Gastrocnemius medialis (tissue), 4 donors: ENCODE results near the gene MAPK8. TPM values are rescaled to one million over a fixed set of nuclear protein-coding genes. Genes with fewer than 3 reads are reported as not detected.

Experiments used
- ATAC-seq, 2 donors: fragments of 150-250 bp; one replicate each; pipeline ENCODE4 v1.9.1; 2016
- DNase-seq, 2 donors: peaks; one replicate each; pipeline ENCODE4 v3.0.0-alpha.2; 2019
- H3K27ac ChIP-seq, 4 donors: fragments of 200-600 bp; sonication (generic); 1 replicate in 1 of 4; 2 replicates in 3 of 4; pipeline ENCODE4 v1.5.1; 2016 to 2018; ENCODE audit warnings: mild to moderate bottlenecking in 2 of 4, moderate library complexity in 1 of 4
- H3K27me3 ChIP-seq, 3 donors: fragments of 200-600 bp; sonication (generic) in 2 of 3; 1 replicate in 1 of 3; 2 replicates in 2 of 3; pipeline versions ENCODE4 v1.5.1 to v1.6.0; 2016 to 2019; ENCODE audit warnings: mild to moderate bottlenecking in 1 of 3, moderate library complexity in 1 of 3
- H3K36me3 ChIP-seq, 2 donors: fragments of 200-600 bp; sonication (generic) in 1 of 2; one replicate each; pipeline ENCODE4 v1.5.1; 2017 to 2018
- H3K4me1 ChIP-seq, 2 donors: fragments of 200-600 bp; sonication (generic) in 1 of 2; one replicate each; pipeline ENCODE4 v1.5.1; 2016 to 2017; ENCODE audit warnings: mild to moderate bottlenecking in 2 of 2
- H3K4me3 ChIP-seq, 4 donors: fragments of 200-600 bp; sonication (generic) in 3 of 4; 1 replicate in 1 of 4; 2 replicates in 3 of 4; pipeline ENCODE4 v1.5.1; 2016 to 2019; ENCODE audit warnings: mild to moderate bottlenecking in 2 of 4
- H3K9me3 ChIP-seq, 3 donors: fragments of 200-600 bp; sonication (generic) in 2 of 3; 1 replicate in 1 of 3; 2 replicates in 2 of 3; pipeline ENCODE4 v1.5.1; 2016 to 2019
- CTCF ChIP-seq, 5 experiments: fragments of 450-650 bp in 3 of 5; fragments of 200-600 bp in 2 of 5; sonication (generic) in 2 of 5; IDR thresholded peaks in 4 of 5; conservative IDR thresholded peaks in 1 of 5; 1 replicate in 4 of 5; 2 replicates in 1 of 5; pipeline ENCODE4 v1.5.1; 2016 to 2019; ENCODE audit warnings: antibody characterized with exemption in 5 of 5, mild to moderate bottlenecking in 3 of 5, moderate library complexity in 3 of 5
- POLR2A ChIP-seq, 2 donors: fragments of 450-650 bp; IDR thresholded peaks; one replicate each; pipeline ENCODE4 v1.6.1; 2017; ENCODE audit warnings: antibody characterized with exemption in 2 of 2, mild to moderate bottlenecking in 2 of 2, moderate library complexity in 2 of 2
- in situ Hi-C, 4 donors: fragments of 200-750 bp; cut with MboI; loops; one replicate each; pipeline versions ENCODE4 v1.15.0 to v1.8.0; 2017; ENCODE audit warnings: low sequenced_read_pairs in 4 of 4
- intact Hi-C: fragments of 100-400 bp; cut with DNase I; formaldehyde crosslinking; loops from one replicate; pipeline ENCODE4 v1.15.1; 2023; ENCODE audit warnings: low total_unique reads
- total RNA-seq, 4 donors: library from RNA; depleted of rRNA; stranded (reverse); fragments of >200 nt; gene quantifications; one replicate each; pipeline versions ENCODE4 v1.1.0 to v1.2.3, GENCODE V29; 2016

The MAPK8 gene
- total RNA-seq, 4 donors from 2014 or later = 25.6 to 52.1 (median 35.4) TPM

- no peak for ATAC-seq
- in situ Hi-C loops = no loop called here
These were observed 178.4 kb downstream of the MAPK8 start for GRCh38 chr10:48484911-48485310.

GRCh38 chr10:48485711-48486110, 179.2 kb downstream of the MAPK8 start:
- no peaks in the 10 kb centered on the region for H3K36me3 ChIP-seq
- DNase-seq = no peak
- ATAC-seq = no peak
- H3K4me1 ChIP-seq = no peaks in the 10 kb centered on the region
- in situ Hi-C loops = no loop called here
- H3K27me3 ChIP-seq = no peaks in the 10 kb centered on the region
- intact Hi-C loops = no loop called here
- no peak overlapping the region for H3K27ac ChIP-seq
- H3K4me3 ChIP-seq = no peak overlapping the region
- no peak for TF ChIP-seq CTCF (IDR thresholded peaks at IDR 0.05 in 4 of 5, conservative IDR thresholded peaks at IDR 0.05 in 1 of 5)
- no peak for TF ChIP-seq POLR2A (IDR thresholded peaks at IDR 0.05)
- H3K9me3 ChIP-seq = no peaks in the 10 kb centered on the region

More at GRCh38 chr10:48484911-48485310, 178.4 kb downstream of the MAPK8 start:
- Histone ChIP-seq H3K4me3 (no peak overlapping the region), H3K36me3 (no peaks in the 10 kb centered on the region), H3K9me3 (no peaks in the 10 kb centered on the region), H3K27ac (no peak overlapping the region), H3K4me1 (no peaks in the 10 kb centered on the region), H3K27me3 (no peaks in the 10 kb centered on the region)
- DNase-seq = no peak
- intact Hi-C loops = no loop called here
- TF ChIP-seq CTCF (IDR thresholded peaks at IDR 0.05 in 4 of 5, conservative IDR thresholded peaks at IDR 0.05 in 1 of 5) (no peak), POLR2A (IDR thresholded peaks at IDR 0.05) (no peak)

GRCh38 chr10:48487244-48487643, 180.8 kb downstream of the MAPK8 start:
- TF ChIP-seq POLR2A (IDR thresholded peaks at IDR 0.05) = no peak
- TF ChIP-seq CTCF (IDR thresholded peaks at IDR 0.05 in 4 of 5, conservative IDR thresholded peaks at IDR 0.05 in 1 of 5) = no peak
- Histone ChIP-seq H3K36me3 (no peaks in the 10 kb centered on the region), H3K27me3 (no peaks in the 10 kb centered on the region), H3K9me3 (no peaks in the 10 kb centered on the region), H3K4me1 (no peaks in the 10 kb centered on the region), H3K27ac (no peak overlapping the region), H3K4me3 (no peak overlapping the region)
- DNase-seq (no peak), ATAC-seq (no peak)
- intact Hi-C loops = no loop called here
- in situ Hi-C loops = no loop called here

Other genes starting within 250 kb of the MAPK8 start
- gene FRMPD2, start 32.0 kb upstream of the MAPK8 start, total RNA-seq = not detected